Measurements from ENCODE around the gene BBS2. TPM values are rescaled to one million over a fixed set of nuclear protein-coding genes. Genes with fewer than 3 reads are reported as not detected.

BBS2 gene
- total RNA-seq, 6 donors from 2014 or later: 27.5 to 188 (median 35.4) TPM

DNA sequence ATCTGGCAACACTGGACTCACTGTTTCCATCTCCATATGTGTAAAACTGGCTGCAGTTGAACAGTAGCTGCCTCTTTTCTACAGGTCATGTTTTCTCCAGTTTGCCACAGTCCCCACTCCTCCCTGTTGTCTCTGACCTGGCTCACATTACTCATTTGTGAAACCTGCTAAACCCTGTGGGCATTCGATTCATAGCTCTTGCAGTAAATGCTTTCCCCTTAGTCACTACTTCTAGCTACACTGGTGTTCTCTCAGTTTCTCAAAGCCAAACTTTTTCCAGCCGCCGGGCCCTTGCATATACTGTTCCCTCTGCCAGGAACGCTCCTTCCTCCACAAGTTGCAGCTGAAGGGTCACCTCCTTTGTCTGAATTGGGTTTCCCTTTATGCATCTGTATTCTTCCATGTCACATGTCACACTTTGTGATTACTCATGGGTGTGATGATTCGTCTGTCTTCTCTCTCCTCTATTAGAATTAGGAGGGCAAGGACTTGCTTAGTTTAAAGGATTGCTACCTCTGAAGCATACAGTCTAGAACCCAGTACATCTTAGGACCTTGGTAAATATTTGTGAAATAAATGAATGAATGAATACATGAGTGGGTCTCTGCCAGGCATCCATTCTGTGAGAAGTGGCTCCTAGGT, 30.0 kb upstream of the BBS2 start:
- ATAC-seq (ENCODE audit: low FRiP score in 2 of 2): no peak
- H3K27ac ChIP-seq: no peak overlapping the region
- peaks cover 3 to 13% (median 8%) of the 10 kb centered on the region in 4 donors for H3K4me1 ChIP-seq
- no peaks in the 10 kb centered on the region for H3K36me3 ChIP-seq
- no peak overlapping the region for H3K4me3 ChIP-seq
- DNase-seq: no peak
- H3K9me3 ChIP-seq: no peaks in the 10 kb centered on the region
- 86 to 91% methylated on average over 5 of the region's 5 CpGs for WGBS, 2 donors
- no peaks in the 10 kb centered on the region for H3K27me3 ChIP-seq
- TF ChIP-seq POLR2A (IDR thresholded peaks at IDR 0.05): no peak
- TF ChIP-seq, protein P1, sequence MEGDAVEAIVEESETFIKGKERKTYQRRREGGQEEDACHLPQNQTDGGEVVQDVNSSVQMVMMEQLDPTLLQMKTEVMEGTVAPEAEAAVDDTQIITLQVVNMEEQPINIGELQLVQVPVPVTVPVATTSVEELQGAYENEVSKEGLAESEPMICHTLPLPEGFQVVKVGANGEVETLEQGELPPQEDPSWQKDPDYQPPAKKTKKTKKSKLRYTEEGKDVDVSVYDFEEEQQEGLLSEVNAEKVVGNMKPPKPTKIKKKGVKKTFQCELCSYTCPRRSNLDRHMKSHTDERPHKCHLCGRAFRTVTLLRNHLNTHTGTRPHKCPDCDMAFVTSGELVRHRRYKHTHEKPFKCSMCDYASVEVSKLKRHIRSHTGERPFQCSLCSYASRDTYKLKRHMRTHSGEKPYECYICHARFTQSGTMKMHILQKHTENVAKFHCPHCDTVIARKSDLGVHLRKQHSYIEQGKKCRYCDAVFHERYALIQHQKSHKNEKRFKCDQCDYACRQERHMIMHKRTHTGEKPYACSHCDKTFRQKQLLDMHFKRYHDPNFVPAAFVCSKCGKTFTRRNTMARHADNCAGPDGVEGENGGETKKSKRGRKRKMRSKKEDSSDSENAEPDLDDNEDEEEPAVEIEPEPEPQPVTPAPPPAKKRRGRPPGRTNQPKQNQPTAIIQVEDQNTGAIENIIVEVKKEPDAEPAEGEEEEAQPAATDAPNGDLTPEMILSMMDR (IDR thresholded peaks at IDR 0.05): no peak
- TF ChIP-seq EP300 (IDR thresholded peaks at IDR 0.05): no peak
- no peak for TF ChIP-seq POLR2AphosphoS5 (IDR thresholded peaks at IDR 0.05)

DNA sequence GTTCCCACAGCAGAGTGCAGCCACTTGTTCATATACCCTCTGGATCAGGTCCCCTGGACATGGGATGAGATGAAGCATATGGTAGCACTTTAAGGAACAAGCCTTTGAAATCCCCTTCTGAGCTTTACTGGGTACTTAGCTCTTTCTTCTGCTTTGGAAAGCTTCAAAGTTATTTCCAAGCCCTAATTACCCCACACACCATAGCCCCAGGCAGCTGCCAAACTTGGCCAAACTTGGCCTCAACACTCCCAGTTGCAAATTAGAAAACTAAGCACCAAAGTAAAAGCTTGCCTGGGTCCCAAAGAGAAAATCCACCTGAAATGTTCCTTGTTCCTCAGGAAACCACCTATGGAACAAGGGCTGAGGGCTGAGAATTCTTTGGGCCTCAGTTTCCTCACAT, 29.3 kb upstream of the BBS2 start:
- Histone ChIP-seq H3K27me3 (no peaks in the 10 kb centered on the region), H3K27ac (no peak overlapping the region), H3K4me3 (no peak overlapping the region), H3K9me3 (no peaks in the 10 kb centered on the region), H3K4me1 (peaks cover 3 to 13% (median 8%) of the 10 kb centered on the region in 4 donors), H3K36me3 (no peaks in the 10 kb centered on the region)
- no peak for DNase-seq
- no peak for ATAC-seq (ENCODE audit: low FRiP score in 2 of 2)
- no peak for TF ChIP-seq POLR2AphosphoS5 (IDR thresholded peaks at IDR 0.05)

DNA sequence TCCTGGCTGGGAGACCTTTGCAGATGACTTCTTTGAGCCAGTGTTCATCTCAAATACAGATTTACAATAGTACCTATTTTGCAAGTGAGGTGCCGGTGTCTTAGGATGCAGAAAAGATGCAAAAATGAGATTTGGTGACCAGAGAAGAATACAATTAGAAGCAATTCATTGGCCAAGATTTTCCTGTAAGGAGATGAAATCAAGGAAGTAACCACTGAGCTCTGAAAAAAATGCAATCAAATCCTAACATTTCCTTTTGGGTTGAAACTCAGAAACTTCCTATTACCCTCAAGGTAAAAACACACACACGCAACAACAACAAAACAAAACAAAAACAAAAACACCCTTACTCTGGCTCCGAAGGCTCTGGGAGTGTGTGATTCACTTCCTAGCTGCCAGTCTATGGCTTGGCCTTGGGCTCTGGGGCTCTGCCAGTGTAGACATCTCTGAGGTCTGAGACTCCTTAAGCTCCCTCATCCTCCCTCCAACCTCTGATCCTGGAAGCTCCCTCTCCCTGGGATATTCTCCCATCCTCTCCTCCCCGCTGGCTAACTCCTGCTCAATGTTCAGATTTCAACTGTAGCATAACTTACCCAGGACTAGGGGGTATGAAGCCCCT, 28.2 kb upstream of the BBS2 start:
- ATAC-seq (ENCODE audit: low FRiP score in 2 of 2) (no peak), DNase-seq (no peak)
- no peak overlapping the region for H3K4me3 ChIP-seq
- peaks cover 3 to 13% (median 8%) of the 10 kb centered on the region in 4 donors for H3K4me1 ChIP-seq
- no peaks in the 10 kb centered on the region for H3K9me3 ChIP-seq
- H3K36me3 ChIP-seq: no peaks in the 10 kb centered on the region
- no peaks in the 10 kb centered on the region for H3K27me3 ChIP-seq
- TF ChIP-seq, protein P1 (IDR thresholded peaks at IDR 0.05): no peak
- TF ChIP-seq EP300 (IDR thresholded peaks at IDR 0.05) (no peak), POLR2A (IDR thresholded peaks at IDR 0.05) (no peak), POLR2AphosphoS5 (IDR thresholded peaks at IDR 0.05) (no peak)
- 67 to 70% methylated on average over 4 of the region's 4 CpGs for WGBS, 2 donors
- no peak overlapping the region for H3K27ac ChIP-seq

DNA sequence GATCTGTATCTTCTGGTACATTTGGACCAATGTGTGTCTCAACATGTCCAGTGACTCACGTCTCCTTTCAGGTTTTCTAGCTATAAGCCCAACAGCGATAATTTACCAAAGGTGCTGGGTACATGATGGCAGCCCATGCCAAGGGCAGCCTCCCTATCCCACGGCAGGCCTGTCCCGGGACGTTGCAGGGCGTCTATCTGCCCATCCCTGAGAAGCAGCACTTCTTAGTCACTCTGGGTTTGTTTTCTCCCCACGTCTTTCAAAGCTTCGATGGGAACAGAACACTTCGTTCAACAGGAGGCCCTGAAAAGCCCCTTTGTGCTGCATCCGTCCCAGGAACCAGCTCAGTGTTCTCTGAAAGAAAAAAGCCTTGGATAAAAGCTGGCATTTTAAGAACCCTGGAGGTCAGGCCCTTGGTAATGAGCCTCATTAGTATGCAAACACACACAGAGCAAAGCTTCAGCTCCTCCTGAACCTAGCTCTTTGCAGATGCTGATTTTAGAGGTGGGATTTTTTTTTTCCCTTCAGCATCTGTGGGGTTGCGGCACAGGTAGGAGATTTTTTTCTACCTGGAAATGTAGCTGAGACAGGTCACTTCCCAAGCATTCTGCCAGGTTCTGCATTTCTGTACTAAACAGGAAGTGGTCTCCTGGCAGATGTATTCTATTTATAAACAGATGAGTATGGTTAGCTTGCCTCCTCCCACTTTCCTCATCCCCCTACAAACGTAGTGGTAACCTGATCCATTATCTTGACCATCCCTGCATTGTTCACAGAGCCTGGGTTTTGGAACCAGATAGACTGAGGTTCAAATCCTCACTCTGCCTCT, 27.5 kb upstream of the BBS2 start:
- 43 to 51% methylated on average over 12 of the region's 12 CpGs for WGBS, 2 donors
- TF ChIP-seq POLR2AphosphoS5 (IDR thresholded peaks at IDR 0.05) (no peak), POLR2A (IDR thresholded peaks at IDR 0.05) (no peak), EP300 (IDR thresholded peaks at IDR 0.05) (no peak)
- TF ChIP-seq, protein P1 (IDR thresholded peaks at IDR 0.05): no peak
- H3K9me3 ChIP-seq: no peaks in the 10 kb centered on the region
- ATAC-seq (ENCODE audit: low FRiP score in 2 of 2) (no peak), DNase-seq (peak in 1 of 2 donors; percentile 8)
- no peaks in the 10 kb centered on the region for H3K27me3 ChIP-seq
- H3K4me1 ChIP-seq: peaks cover 3 to 12% (median 6%) of the 10 kb centered on the region in 4 donors
- H3K4me3 ChIP-seq: no peak overlapping the region
- H3K27ac ChIP-seq: no peak overlapping the region
- no peaks in the 10 kb centered on the region for H3K36me3 ChIP-seq

DNA sequence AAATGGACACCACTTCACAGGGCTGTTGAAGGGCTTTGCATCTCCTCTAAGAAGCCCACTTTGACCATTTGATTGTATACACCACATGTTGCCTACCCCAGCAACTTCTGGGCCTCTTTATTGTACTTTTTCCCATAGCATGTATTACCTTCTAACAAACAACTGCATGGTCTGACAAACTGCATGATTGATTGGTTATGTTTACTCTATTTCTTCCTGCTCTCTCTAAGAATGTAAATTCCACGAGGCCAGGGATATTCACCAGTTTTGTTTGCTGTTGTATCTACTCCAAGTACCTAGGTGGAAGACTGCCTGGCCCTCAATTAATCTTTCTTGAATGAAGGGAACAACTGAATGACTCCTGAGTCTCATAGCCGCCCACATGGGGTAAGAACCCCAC, 22.2 kb upstream of the BBS2 start:
- H3K9me3 ChIP-seq: no peaks in the 10 kb centered on the region
- no peaks in the 10 kb centered on the region for H3K27me3 ChIP-seq
- no peak overlapping the region for H3K4me3 ChIP-seq
- 21 to 47% methylated on average over 2 of the region's 2 CpGs for WGBS, 2 donors
- no peak overlapping the region for H3K27ac ChIP-seq
- H3K36me3 ChIP-seq: no peaks in the 10 kb centered on the region
- TF ChIP-seq, protein P1 (IDR thresholded peaks at IDR 0.05): no peak
- TF ChIP-seq EP300 (IDR thresholded peaks at IDR 0.05): no peak
- TF ChIP-seq POLR2A (IDR thresholded peaks at IDR 0.05): no peak
- no peak for TF ChIP-seq POLR2AphosphoS5 (IDR thresholded peaks at IDR 0.05)
- no peaks in the 10 kb centered on the region for H3K4me1 ChIP-seq
- ATAC-seq (ENCODE audit: low FRiP score in 2 of 2) (no peak), DNase-seq (no peak)

All from upper lobe of left lung (tissue), 6 donors.